NCI-H2029 (cell line): Measurements from ENCODE around the gene SYNJ1.
"Not testable (repeated sequence)": the region's sequence is repeated elsewhere in the genome, so short reads cannot be mapped to it uniquely, and the experiment has no call there.

ENCODE experiments used
- DNase-seq: peaks from one replicate; lab custom pipeline; 2025; lab: John Stamatoyannopoulos, UW

SYNJ1 gene

DNA sequence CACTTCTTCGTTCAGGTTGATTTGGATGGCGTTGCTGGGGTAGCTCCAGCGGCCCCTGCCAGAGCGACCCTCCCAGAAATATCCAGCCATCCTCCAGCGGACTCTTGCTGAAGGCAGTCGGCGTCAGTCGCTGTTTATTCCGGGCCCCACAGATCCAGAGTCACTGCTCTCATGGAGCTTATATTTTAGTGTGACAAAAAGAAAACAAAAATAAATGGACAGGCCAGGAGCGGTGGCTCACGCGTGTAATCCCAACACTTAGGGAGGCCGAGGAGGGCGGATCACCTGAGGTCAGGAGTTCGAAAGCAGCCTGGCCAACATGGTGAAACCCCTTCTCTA is 114.8 kb downstream of the SYNJ1 start:
- DNase-seq: no peak

DNA sequence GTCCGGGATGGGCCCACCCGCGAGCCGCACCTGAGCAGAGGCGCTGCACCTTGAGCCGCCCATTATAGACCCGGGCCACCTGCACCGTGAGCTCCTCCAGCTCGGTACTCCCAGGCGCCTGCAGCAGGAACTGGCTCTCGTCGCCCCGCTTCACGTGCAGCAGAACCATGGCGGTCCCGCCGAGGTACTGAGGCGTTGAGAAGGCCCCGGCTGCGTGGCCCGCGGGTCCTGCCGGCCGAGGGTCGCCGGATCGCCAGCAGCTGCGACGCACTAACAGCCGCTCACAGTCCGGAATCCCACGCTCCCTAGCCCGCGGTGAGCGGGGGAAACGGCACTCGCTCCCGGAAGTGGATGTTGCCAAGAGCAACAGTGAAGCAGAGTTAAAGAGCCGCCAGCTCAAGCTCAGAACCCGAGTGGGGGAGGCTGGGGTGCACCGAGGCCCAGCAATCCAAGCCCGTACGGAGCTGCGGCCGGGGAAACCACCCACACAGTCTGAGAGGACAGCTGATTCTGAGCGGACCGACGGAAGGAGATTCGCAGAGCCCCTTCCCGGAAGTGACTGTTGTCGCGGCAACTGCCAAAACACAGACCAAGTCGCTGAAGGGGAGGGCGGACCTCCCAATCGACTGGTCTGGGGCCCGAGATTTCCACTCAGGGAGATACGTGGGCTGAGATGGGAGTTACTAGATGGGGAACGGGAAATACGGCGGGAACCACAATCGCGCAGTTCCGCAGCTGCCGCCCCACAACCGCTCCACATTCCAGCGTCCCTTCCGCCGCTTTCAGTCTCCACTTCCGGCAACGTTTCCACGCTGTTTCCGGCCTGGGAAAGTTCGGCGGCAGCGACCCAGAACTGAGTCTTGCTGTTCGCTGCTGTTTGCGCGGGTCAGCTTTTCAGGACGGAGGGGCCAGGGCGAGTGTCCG is 115.5 kb downstream of the SYNJ1 start, which contains the start of gene CFAP298:
Gene CFAP298 (minus strand): TSS at position 303 of the 924 bp plus-strand sequence. CDS start 134 bp downstream, at position 169.
- peak; percentile 80 for DNase-seq

DNA sequence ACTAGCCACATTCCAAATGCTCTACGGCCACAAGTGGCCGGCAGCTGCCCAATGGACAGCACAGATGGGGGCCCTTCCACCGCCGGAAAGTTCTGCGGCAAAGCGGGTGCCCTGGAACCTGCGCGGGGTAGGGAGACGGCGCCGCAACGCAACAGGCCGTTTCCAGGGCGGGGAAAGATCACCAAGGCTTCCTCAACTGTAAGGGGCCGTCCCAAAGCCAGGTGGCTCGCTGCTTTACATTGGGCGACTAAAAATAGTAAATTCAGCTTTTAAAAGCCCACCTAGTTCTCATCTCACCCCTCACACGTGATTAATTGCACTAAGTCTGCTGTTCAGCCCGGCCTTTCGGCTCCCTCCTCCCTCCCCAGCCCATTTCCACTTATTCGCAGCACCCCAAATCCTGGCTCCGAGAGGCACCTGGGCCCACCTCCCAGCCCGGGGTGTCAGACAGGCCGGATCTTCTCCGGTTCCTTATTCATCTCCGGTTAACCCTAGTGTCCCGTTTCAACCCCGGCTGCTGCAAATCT is 116.3 kb downstream of the SYNJ1 start:
- DNase-seq: no peak

DNA sequence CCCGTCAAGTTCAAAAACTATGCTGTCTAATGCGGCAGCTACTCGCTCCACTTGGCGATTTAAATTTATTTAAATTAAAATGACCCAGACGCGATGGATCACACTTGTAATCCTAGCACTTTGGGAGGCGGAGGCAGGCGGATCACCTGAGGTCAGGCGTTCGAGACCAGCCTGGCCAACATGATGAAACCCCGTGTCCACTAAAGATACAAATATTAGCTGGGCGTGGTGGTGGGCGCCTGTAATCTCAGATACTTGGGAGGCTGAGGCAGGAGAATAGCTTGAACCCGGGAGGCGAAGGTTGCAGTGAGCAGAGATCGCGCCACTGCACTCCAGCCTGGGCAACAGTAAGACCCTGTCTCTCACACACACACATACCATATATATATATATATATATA is 116.9 kb downstream of the SYNJ1 start:
- not testable (repeated sequence) for DNase-seq

DNA sequence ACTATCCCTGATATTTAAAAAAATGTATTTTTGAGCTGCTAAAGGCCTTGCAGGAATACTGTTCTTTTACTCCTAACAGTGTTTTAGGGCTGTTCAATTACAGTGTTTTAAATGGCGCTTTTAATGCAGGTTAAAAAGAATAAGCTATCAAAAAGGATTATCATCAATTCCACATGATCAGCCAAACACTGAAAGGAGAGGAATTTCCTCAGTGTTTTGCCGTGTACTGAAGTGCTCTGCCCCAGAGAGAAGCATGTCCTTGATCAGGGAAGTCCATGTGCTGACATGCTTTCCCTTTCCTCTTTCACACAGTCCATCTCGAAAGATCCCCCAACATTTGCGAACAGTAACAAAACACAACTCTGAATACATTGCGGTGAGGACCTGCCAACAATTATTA is 119.0 kb downstream of the SYNJ1 start:
- DNase-seq: no peak

DNA sequence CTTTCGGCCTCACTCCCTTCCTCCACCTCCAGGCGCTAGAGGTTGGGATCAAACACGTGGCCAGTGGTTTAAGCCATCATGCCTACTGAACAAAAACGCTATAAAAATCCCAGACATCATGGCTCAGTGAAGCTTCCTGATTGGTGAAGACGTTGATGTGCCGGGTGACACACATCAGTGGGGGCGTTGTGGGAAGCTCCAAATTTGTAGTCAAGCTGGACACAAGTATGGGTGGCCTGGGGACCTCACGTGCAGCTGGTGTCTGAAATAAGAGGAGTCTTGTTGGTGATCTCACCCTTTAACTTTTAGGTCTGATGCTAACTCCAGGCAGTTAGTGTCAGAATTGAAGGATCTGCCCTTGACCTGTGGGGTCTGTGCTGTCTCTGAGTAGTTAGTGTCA is 122.3 kb downstream of the SYNJ1 start:
- DNase-seq: no peak

DNA sequence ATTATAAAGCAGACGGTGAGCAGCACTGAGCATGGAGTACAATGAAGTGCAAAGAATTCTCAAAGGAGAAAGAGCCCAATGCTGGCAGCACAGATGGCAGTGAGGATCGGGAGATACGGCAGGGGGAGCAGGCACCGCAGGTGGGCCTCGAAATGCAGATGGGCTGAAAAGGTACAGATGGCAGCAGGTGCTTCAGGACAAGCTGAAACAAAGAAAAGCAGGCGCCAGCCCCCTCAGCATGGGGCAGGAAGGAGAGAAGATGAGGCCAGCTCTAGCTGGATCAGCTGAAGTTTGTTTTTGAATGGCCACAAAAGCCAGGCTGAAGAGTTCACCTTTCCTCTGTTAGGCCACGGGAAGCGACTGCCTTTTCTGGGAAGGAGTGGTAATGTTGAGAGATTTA is 123.3 kb downstream of the SYNJ1 start:
- no peak for DNase-seq

DNA sequence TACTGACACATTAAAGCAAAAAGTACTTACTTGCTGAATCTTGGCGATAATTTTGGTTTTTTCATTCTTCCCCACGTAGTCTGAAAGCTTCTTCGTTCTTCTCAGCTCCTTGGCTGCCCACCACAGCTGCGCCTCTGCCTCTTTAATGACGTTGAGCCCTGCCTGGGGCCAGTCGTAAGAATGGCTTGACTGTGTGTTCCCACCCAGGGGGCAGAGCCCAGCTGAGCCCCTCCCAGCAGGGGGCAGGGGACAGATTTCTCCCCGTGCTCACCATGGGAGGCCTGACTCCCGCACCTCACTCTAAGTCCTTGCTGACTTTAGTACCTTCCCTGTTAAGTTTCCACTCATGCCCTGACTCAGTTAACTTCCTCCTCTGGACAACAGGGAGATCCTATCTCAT is 124.7 kb downstream of the SYNJ1 start:
- DNase-seq: no peak

DNA sequence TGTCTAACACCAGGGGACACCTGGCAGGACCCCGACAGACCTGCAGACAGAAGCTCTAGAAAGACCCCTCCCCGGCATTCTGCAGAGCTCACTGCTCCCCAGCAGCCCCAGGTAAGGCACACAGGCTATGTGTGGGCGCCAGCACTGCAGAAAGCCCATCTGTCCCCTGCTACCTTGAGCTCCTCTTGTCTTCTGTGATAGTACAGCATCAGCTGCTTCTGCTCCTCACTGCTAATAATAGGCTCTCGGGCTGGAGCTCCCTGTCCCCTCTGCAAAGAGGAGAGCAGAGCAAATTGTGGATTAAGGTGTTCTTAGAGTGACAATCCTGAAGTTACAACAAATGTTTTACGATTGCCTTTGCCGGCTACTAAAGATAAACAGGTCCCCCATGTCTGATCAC is 125.7 kb downstream of the SYNJ1 start:
- DNase-seq: no peak

DNA sequence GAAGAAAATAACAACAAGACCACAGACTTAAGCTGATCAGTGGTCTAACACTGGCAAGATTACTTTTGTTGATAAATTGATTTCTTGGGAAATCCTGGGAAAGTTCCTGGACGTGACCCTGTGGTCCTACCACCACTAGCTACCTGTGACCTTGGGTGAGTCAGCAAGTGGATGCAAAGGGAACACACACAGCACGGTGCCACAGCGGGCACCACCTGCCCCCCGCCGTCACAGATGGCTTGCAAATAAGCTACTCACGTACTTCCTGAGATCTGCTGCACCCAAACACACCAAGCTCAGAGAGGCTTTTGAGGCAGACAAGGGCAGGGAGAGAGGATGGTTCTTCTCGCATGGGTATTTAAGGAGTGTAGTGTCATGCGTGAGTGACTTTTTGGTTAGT is 128.3 kb downstream of the SYNJ1 start:
- no peak for DNase-seq

DNA sequence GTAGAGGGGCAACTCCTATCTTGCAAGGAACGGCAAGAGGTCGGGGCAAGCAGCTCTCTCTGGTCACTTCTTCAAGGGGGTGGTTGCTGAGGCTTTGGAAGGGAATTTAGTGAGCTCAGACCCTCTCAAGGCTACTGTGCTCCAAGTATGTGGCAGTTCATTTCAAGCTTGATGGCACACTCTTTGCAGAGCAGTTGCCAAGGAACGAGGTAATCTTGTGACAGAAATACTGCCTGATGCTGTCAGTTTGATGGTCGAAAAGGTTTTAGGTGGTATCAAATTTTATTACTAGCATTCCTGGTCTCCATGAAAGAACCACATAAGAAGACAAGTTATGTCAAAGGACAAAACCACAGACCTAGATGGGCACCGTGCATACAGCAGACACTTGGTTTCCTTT is 128.7 kb downstream of the SYNJ1 start:
- DNase-seq: no peak

DNA sequence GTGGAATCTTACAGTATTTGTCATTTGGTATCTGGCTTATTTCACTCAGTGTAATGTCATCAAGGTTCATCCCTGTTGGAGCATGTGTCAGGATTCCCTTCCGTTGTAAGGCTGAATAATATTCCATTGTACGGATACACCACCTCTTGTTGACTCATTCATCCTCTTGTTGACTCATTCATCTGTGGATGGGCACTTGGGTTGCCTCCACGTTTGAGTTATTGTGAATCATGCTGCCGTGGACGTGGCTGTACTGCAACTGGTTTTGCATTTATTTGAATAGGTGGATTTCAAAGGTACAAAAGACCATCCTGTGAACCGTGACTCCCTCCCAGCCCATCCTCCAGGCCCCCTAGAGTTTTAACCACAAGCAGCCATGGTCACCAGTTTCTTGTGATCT is 130.6 kb downstream of the SYNJ1 start:
- DNase-seq: peak; percentile 10

DNA sequence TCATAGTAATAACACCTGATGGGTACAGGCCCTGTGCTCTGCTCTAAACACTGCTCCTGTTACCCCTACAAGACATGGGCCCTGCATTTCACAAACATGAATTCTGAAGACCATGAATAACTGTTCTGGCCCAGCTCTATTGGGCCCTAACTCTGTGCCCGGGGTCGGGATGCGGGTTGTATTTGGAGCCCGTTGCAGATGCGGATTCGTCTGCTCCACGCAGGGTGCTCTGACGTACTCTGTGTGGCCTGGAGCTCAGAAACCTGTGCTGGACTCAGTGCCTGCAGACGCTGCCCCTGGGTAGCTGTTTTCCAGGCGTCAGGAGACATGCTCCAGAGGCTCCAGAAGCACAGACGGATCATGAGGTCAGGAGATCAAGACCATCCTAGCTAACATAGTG is 132.4 kb downstream of the SYNJ1 start:
- DNase-seq: no peak

DNA sequence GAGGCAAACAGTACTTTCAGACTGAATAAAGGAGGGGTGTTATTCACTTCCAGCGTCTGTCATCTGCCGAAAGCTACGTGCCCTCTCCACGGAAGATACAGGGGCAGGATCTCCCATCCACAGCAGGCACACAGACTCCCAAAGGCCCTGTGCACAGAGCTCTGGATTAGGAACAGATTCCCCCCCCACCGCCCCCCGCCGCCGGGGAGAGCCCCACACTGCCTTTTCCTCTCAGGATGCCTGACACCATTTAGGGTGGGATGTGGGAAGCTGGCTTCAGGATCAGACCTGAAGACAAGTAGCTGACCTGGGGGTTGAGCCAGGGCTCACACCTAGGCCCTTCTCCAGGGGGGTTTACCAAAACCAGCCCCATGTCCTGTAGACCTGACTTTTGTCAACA is 134.1 kb downstream of the SYNJ1 start:
- no peak for DNase-seq

DNA sequence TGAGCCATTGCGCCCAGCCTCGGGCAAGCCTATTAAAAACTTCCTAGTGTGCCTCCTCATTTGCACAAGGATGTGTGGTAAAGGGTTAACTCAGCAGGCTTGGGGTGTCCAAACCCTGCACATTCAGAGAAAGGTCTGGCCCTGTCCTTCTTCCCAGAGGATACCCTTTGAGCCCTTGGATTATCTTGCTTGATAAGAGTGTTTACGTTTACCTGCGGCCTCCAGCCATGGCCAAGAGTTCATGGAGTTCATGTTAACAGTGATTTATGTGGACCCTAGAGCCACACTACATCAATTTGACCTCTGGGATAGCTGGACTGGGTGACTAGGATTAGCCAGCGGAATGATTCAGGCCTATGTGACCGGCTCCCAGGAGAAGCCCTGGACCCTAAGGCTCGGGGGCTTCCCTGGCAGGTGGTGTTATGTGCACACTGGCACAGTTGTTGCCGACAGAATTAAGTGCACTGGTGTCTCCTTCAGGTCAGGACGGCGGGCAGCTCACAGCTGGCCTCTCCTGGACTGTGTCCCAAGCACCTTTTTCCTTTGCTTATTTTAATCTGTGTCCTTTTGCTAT is 134.8 kb downstream of the SYNJ1 start:
- DNase-seq: no peak

DNA sequence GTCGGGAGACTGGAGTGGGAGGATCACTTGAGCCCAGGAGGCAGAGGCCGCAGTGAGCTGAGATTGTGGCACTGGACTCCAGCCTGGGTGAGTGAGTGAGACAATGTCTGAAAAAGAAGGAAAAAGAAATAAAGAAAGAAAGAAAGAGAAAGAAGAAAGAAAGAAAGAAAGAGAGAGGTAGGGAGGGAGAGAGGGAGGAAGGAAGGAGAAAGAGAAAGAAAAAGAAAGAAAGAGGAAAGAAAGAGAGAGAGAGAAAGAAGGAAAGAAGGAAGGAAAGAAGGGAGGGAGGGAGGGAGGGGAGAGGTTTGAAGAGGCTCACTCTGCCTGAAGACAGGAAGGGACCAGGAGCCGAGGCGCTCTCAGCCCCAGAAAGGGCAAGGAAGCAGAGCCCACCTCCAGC is 137.7 kb downstream of the SYNJ1 start:
- no peak for DNase-seq

DNA sequence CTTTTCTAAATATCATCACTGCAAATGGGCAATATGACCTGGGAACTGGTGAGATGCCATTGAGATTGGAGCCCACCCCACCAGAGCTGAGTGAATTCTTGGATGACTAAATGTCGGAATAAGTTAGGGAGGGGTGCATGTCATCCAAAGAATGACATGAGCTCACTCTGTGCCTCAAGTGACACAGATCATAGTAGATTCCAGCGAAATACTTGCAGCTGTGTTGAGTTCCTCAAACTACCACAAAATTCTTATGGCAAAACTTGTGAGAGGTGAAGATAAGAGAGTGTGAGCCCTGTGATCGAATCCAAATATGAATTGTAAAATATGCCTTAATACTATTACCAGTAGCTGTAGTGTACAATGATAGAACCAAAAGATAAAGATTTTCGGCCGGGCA is 140.2 kb downstream of the SYNJ1 start:
- no peak for DNase-seq

DNA sequence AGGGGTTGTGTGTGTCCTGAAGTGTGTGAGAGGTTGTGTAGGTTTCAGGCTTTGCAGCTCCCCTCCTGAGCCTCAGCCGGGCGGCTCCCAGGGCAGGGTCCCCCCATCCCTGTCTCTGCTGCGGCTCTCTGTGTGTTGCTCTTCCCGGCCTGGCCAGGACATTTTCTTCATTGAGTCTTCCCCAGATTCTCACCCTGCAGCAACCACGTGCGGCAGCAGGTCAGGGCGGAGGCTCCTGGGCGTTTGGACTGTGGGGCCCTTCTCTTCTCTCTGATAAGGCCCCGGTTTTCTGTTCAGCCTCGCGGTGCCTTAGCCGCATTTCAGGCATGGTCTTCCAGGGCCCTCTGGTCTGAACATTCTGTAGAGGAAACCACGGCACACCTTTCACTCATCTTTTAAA is 140.7 kb downstream of the SYNJ1 start:
- DNase-seq: no peak

DNA sequence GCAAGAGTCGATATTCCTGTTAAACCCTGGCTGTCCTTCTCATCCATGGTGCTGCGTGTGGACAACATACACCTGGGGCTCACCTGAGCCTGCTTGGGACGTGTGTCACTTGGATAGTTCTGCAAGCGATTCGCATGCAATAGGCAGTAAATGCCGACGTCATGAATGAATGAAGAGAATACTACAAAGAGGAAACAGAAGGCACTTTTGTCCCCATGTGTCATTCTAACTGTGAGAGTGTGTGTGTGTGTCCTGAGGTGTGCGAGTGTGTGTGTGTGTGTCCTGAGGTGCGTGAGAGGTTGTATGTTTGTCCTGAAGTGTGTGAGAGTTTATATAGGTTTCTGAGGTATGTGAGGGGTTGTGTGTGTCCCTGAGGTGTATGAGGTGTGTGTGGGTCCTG is 141.8 kb downstream of the SYNJ1 start:
- no peak for DNase-seq

DNA sequence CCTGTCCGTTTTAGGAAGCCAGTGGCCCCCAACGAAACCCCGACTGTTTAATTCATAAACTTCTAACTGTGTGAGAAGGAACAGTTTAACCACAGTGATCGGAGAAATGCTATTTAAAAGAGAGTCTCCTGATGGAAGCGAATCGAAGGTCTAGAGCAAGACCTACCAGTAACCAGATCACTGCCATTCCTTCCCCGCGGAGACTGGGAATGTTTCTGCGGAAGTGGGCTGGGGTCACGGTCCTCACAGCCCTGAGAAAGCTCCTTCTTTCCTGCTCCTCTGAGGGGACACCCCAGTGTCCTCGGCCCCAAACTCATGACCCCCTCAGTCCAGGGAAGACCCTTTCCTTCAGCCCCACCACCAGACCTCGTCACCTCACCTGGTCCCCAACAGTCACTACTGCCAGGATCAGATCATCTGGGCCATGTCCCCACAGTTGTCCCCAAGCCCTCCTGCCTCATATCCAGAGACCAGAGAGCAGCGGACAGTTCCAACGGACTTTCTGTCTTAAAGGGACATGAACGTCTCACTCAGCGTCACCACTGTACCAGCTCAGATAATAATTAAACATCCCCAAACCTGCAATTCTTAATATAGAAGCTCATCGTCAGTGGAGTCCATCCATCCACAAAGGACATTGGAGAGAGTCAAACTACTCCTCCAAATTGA is 142.6 kb downstream of the SYNJ1 start, which contains the start of gene TCP10L:
Gene TCP10L (minus strand): TSS at position 482 of the 669 bp plus-strand sequence. CDS start 1,219 bp downstream, outside the sequence.
- DNase-seq: no peak

DNA sequence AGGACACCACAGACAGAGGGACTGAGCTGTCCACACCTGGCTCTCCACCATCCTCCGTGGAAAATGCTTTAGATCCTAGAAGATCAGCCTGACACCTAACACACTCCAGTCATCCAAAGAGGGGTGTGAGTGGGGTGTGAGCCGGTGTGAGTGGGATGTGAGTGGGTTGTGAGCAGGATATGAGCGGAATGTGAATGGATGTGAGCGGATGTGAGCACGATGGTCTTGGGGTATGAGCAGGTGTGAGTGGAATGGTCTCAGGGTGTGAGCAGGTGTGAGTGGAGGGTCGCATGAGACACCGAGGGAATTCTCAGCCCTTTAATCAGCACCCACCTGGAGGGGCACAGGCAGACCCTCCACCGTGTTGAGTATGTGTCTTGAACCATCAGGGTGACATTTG is 143.3 kb downstream of the SYNJ1 start:
- no peak for DNase-seq

DNA sequence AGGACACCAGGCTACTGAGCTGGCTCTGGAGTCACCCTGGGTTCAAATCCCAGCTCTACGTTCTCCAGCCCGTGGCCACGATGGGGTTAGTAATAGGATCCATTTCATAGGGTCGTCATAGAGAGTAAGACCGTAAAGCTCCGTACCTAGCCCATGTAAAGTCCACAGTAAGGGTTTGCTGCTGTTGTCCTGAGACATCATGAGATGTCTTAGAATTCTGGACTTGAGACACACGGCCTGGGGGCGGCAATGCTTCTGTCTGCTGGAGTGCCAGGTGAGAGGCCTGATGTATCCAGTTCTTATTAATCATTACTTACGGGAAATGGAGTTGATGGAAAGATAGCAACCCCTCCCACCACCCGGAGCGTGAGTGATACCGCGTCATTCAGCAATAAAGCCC is 146.1 kb downstream of the SYNJ1 start:
- no peak for DNase-seq

DNA sequence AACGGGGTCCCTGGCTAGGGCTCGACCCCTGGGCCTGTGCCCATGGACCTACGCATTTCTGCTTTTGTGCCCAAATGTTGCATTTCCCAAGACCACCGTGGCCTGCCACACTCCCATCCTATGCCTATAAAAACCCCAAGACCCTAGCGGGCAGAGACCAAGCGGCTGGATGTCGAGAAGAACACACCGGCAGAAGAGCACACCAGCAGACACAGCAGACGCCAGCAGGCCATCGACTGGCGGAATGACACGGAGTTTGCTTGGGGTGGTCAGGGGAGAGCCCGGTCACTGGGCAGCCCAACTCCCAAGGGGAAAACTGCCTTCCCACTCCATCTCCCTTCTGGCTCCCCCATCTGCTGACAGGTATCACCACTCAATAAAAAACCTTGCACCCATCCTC is 146.9 kb downstream of the SYNJ1 start:
- DNase-seq: no peak
